K562 (cell line): ENCODE data around the gene XPC. TPM values are rescaled to one million over a fixed set of nuclear protein-coding genes. Genes with fewer than 3 reads are reported as not detected.
A peak's percentile ranks its signal among the peaks of the same experiment; 100 is the strongest.

ENCODE experiments used
- ATAC-seq: fragments of 200-7000 bp; cut with Tn5 transposase; 3 replicates; pipeline ENCODE4 v1.9.1; 2020; ENCODE audit warnings: moderate library complexity
- BruUV-seq: library from RNA; stranded (reverse); fragments of 400-500 nt; replicated peaks from 2 replicates; lab custom pipeline; 2021; lab: Mats Ljungman, UMichigan
- CTCF ChIA-PET: fragments of 300-600 bp; formaldehyde crosslinking; extraction: SDS; loops from one replicate; lab custom pipeline; 2021; ENCODE audit warnings: low intra/inter-chr PET ratio; lab: Yijun Ruan, JAX
- POLR2A ChIA-PET: fragments of 300-600, 350-650 bp; sonication (Branson Sonifier 250); formaldehyde crosslinking; extraction: SDS; loops from one replicate; lab custom pipeline; 2021; ENCODE audit warnings: antibody characterized with exemption, inconsistent platforms; lab: Yijun Ruan, JAX
- DNase-seq, 4 experiments: peaks; one replicate each; pipeline versions ENCODE4 v3.0.0 to v3.0.0-alpha.2; 2011 to 2018; ENCODE audit warnings: low spot score in 3 of 4, mixed read lengths in 3 of 4; ENCODE audit errors: extremely low read depth in 1 of 4
- FAIRE-seq: peaks from 2 replicates; lab custom pipeline; 2011; peaks lifted over from hg19 to GRCh38; lab: Jason Lieb, UNC
- H2AFZ ChIP-seq: 2 replicates; pipeline ENCODE4 v1.6.0; 2011; ENCODE audit warnings: low read depth, low read length, control low read depth, inconsistent platforms
- H3K27ac ChIP-seq: fragments of 200-600 bp; 3 replicates; pipeline ENCODE4 v1.8.0; 2011; ENCODE audit warnings: low read depth, mild to moderate bottlenecking, control low read depth, inconsistent platforms, low read length, moderate library complexity, mixed read lengths; ENCODE audit errors: extremely low read depth
- H3K27me3 ChIP-seq, 2 experiments: fragments of 300-600 bp in 1 of 2; 2 replicates in 1 of 2; 3 replicates in 1 of 2; pipeline versions ENCODE4 v1.6.0 to v1.8.0; 2011; ENCODE audit warnings: inconsistent platforms in 2 of 2, low read length in 2 of 2, mild to moderate bottlenecking in 1 of 2, mixed read lengths in 1 of 2, moderate library complexity in 1 of 2; ENCODE audit not compliant: control insufficient read depth in 2 of 2, insufficient read depth in 2 of 2
- H3K36me3 ChIP-seq: fragments of 300-600 bp; 3 replicates; pipeline ENCODE4 v1.8.0; 2011; ENCODE audit warnings: mild to moderate bottlenecking, low read length, inconsistent platforms; ENCODE audit not compliant: control insufficient read depth, insufficient read depth
- H3K4me1 ChIP-seq, 2 experiments: fragments of 200-600 bp in 1 of 2; replicated peaks in 1 of 2; 2 replicates in 1 of 2; 3 replicates in 1 of 2; pipeline versions ENCODE4 v1.5.1 to v1.8.0; 2011; ENCODE audit warnings: inconsistent platforms in 2 of 2, low read length in 2 of 2, mild to moderate bottlenecking in 1 of 2, mixed read lengths in 1 of 2, moderate library complexity in 1 of 2; ENCODE audit not compliant: control insufficient read depth in 2 of 2, insufficient read depth in 2 of 2
- H3K4me2 ChIP-seq: 2 replicates; pipeline ENCODE4 v1.6.1; 2011; ENCODE audit warnings: low read length, control low read depth, inconsistent platforms, mixed read lengths; ENCODE audit not compliant: insufficient read depth
- H3K4me3 ChIP-seq: fragments of 200-600 bp; sonication (generic), shearing (Covaris generic); 2 replicates; pipeline ENCODE4 v1.5.1; 2016; ENCODE audit warnings: control low read depth, inconsistent platforms
- H3K79me2 ChIP-seq: fragments of 200-600 bp; 3 replicates; pipeline ENCODE4 v1.8.0; 2011; ENCODE audit warnings: low read length, inconsistent platforms; ENCODE audit not compliant: control insufficient read depth, insufficient read depth
- H3K9ac ChIP-seq, 2 experiments: 2 replicates each; pipeline versions ENCODE4 v1.6.0 to v1.6.1; 2011; ENCODE audit warnings: low read depth in 2 of 2, low read length in 2 of 2, control low read depth in 1 of 2, inconsistent platforms in 1 of 2, mild to moderate bottlenecking in 1 of 2, mixed read lengths in 1 of 2; ENCODE audit not compliant: insufficient read depth in 1 of 2
- H3K9me1 ChIP-seq: one replicate; pipeline ENCODE4 v1.6.0; 2011; ENCODE audit warnings: inconsistent platforms, mild to moderate bottlenecking, low read length, moderate library complexity; ENCODE audit not compliant: control insufficient read depth, insufficient read depth
- H3K9me3 ChIP-seq: replicated peaks from 2 replicates; pipeline ENCODE4 v1.5.1; 2011; ENCODE audit warnings: low read depth, low read length, inconsistent platforms; ENCODE audit not compliant: control insufficient read depth, insufficient read depth
- H4K20me1 ChIP-seq: replicated peaks from 2 replicates; pipeline ENCODE4 v1.6.1; 2011; ENCODE audit warnings: low read length, inconsistent platforms, mixed read lengths; ENCODE audit not compliant: control insufficient read depth, insufficient read depth
- CAMTA2 ChIP-seq: fragments of 250-450 bp; sonication (Bioruptor Pico); conservative IDR thresholded peaks from 2 replicates; pipeline ENCODE4 v1.5.1; 2022
- FOXP1 ChIP-seq: sonication (generic); formaldehyde crosslinking; IDR thresholded peaks from 2 replicates; pipeline ENCODE4 v1.8.0; 2022; ENCODE audit warnings: mild to moderate bottlenecking, missing genetic modification reagents
- HEY1 ChIP-seq: fragments of 250-450 bp; sonication (Bioruptor Pico); IDR thresholded peaks from 2 replicates; pipeline ENCODE4 v1.5.0; 2020; ENCODE audit warnings: mild to moderate bottlenecking, moderate library complexity, borderline replicate concordance
- NRF1 ChIP-seq, 2 experiments: fragments of 450-650 bp; IDR thresholded peaks in 1 of 2; conservative IDR thresholded peaks in 1 of 2; 2 replicates each; pipeline ENCODE4 v1.6.1; 2014; ENCODE audit warnings: mild to moderate bottlenecking in 2 of 2
- RBFOX2 ChIP-seq: fragments of 200-400 bp; formaldehyde crosslinking; IDR thresholded peaks from 2 replicates; pipeline ENCODE4 v1.6.1; 2017; ENCODE audit warnings: low read depth, mild to moderate bottlenecking, low read length, moderate library complexity
- ZNF274 ChIP-seq: IDR thresholded peaks from 2 replicates; pipeline ENCODE4 v1.6.1; 2011; ENCODE audit warnings: low read depth, mild to moderate bottlenecking, low read length, moderate library complexity, borderline replicate concordance
- WGBS: fragments of 100-300 bp; shearing (Covaris generic); methylation state at CpG from one replicate; pipeline ENCODE4 v1.1.6; 2016; ENCODE audit warnings: low coverage, mixed read lengths; ENCODE audit not compliant: insufficient coverage; ENCODE audit errors: missing lambda C conversion rate; 5-methylcytosine and 5-hydroxymethylcytosine counted together
- in situ Hi-C: fragments of 300-500 bp; cut with MboI; formaldehyde crosslinking; loops from 4 replicates; pipeline ENCODE4 v1.15.0; 2018; ENCODE audit warnings: inconsistent platforms, mixed read lengths
- intact Hi-C: fragments of 100-400 bp; cut with micrococcal nuclease; formaldehyde crosslinking; loops from 2 replicates; pipeline ENCODE4 v1.14.2; 2022
- polyA plus RNA-seq, 8 experiments: library from polyadenylated mRNA; depleted of rRNA in 4 of 8; stranded (reverse) in 5 of 8; unstranded in 3 of 8; fragments of >200 nt; fragmentation: Nextera tagmentation in 2 of 8; fragmentation: Illumina TruSeq in 1 of 8; extraction: Ambion mirVana in 2 of 8; extraction: Trizol in 1 of 8; gene quantifications; 2 replicates each; pipeline versions ENCODE4 v1.2.1 to v1.2.3, GENCODE V29; 2011 to 2014; ENCODE audit warnings: inconsistent platforms in 1 of 8, missing spikeins in 1 of 8
- total RNA-seq, 7 experiments: library from RNA; depleted of rRNA in 6 of 7; stranded (reverse); fragments of >200 nt in 6 of 7; fragmentation: Illumina TruSeq in 2 of 7; extraction: Trizol in 2 of 7; gene quantifications; 2 replicates each; pipeline versions ENCODE4 v1.2.1 to v1.2.3, GENCODE V29; 2011 to 2021; ENCODE audit warnings: low replicate concordance in 1 of 7
- TF ChIP-seq, protein P1 (sequence below): sonication (generic); formaldehyde crosslinking; IDR thresholded peaks from 2 replicates; pipeline ENCODE4 v1.8.1; 2023; ENCODE audit warnings: mild to moderate bottlenecking, missing genetic modification reagents
- TF ChIP-seq, protein P2 (sequence below): fragments of 150-350 bp; conservative IDR thresholded peaks from 2 replicates; pipeline ENCODE4 v1.6.1; 2014; ENCODE audit warnings: low read length

XPC gene
- total and polyA plus RNA-seq, 9 of the 15 experiments (the other 6 are each of a cell fraction or from before 2014, with no cell fraction given): 3.8 to 54.7 (median 41.3) TPM

DNA sequence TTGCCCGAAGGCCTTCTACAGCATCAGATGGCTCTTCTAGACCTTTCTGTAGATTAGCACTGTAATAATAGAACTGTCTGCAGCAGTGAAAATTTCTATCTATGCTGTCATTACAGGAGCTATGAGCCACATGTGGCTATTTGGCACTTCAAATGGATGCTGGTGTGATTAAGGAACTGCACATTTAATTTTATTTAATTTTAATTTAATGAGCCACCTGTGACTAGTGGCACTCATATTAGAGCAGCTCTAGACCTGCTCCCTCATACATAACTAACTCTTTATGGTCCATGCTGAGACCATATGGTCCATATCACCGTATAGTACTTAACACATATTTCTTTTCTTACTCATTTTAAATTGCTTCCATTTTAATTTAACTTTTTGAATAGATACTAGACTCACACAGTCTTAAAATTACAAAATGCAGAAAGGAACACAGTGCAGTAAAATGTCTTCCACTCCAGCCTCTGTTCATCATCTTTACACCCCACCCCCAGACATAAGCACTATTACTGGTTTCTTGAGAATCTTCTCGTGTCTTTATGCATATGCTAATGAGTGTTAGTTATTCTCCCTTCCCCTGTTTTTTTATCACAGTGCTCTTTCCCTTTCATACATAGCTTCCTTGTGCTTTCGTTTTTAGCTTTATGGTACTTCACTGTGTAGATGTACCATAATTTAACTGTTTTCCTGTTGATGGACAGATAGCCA is 9.8 kb upstream of the XPC start:
- no peak for FAIRE-seq
- no peak overlapping the region for H3K4me3 ChIP-seq
- H3K27me3 ChIP-seq: no peaks in the 10 kb centered on the region
- no peaks in the 10 kb centered on the region for H3K4me1 ChIP-seq
- no peak for TF ChIP-seq CAMTA2 (CRISPR knock-in tag)
- 0 out of 2 replicates have a peak, but pooled peaks have one; percentile 13 for TF ChIP-seq RBFOX2
- WGBS: 60% methylated on average over 4 of the region's 4 CpGs
- intact Hi-C loops: no loop called here
- H3K9me3 ChIP-seq: no peaks in the 10 kb centered on the region
- H3K4me2 ChIP-seq: no peak overlapping the region
- BruUV-seq: no TSS peak
- no peaks in the 10 kb centered on the region for H4K20me1 ChIP-seq
- in situ Hi-C loops: no loop called here
- no peak overlapping the region for H2AFZ ChIP-seq
- POLR2A ChIA-PET: interaction anchor here (0.7 to 4.2 kb wide), 3 partner anchors 9 to 404 kb away, joined by 3 to 19 read pairs (median 5); partner anchors contain the start of genes LSM3 and XPC
- peaks cover 57% of the 10 kb centered on the region for H3K36me3 ChIP-seq
- no peak overlapping the region for H3K9ac ChIP-seq
- H3K27ac ChIP-seq: no peak overlapping the region
- ATAC-seq: peak; percentile 37; the same call in 1 of the 3 replicates
- no peaks in the 10 kb centered on the region for H3K9me1 ChIP-seq
- peaks cover 68% of the 10 kb centered on the region for H3K79me2 ChIP-seq
- DNase-seq: no peak
- CTCF ChIA-PET: no interaction called here

DNA sequence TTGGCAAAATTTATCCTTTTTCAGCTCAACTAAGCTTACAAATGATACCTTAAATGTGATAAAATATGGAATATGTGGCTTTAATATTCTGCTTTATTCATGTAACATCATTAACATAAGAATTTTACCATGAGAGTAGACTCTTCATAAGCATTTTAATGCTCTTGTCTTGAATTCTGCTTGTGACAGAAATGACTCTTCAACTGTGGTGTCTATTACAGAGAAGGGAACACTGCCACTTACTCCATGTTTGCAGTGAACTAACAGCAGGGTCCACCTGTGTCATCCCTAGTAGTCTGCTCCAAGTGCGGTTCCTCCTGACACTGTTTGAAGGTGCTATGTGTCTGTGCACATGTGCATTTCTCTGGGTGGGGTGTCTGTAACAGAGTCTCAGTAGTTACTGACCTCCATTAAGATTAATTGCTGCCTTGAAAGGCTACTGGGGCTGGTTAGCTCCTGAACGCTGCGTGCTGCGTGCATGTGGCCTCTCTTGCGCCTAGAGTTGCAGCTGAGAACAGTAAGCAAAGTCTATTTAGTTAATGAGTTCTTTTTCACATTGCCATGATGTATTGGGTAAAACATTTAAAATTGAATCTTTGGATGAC is 8.6 kb upstream of the XPC start:
- in situ Hi-C loops: no loop called here
- Histone ChIP-seq H3K79me2 (peaks cover 73% of the 10 kb centered on the region), H3K4me1 (peaks cover 0 to 7% of the 10 kb centered on the region in 2 experiments; a peak in 1 of 5 replicates), H2AFZ (no peak overlapping the region), H3K27me3 (no peaks in the 10 kb centered on the region), H3K4me2 (no peak overlapping the region), H3K27ac (no peak overlapping the region), H3K9me3 (no peaks in the 10 kb centered on the region), H3K9ac (no peak overlapping the region), H3K4me3 (no peak overlapping the region), H3K9me1 (no peaks in the 10 kb centered on the region), H4K20me1 (no peaks in the 10 kb centered on the region), H3K36me3 (peaks cover 70% of the 10 kb centered on the region)
- DNase-seq (no peak), FAIRE-seq (no peak), ATAC-seq (peak; percentile 56)
- ChIA-PET POLR2A (interaction anchor here (0.6 to 1.1 kb wide), 3 partner anchors 10 to 877 kb away, joined by 3 to 4 read pairs (median 3); no protein-coding TSS in a partner anchor), CTCF (no interaction called here)
- intact Hi-C loops: no loop called here
- no TSS peak for BruUV-seq
- WGBS: 92% methylated on average over 5 of the region's 5 CpGs
- no peak for TF ChIP-seq HEY1
- TF ChIP-seq, protein P1, sequence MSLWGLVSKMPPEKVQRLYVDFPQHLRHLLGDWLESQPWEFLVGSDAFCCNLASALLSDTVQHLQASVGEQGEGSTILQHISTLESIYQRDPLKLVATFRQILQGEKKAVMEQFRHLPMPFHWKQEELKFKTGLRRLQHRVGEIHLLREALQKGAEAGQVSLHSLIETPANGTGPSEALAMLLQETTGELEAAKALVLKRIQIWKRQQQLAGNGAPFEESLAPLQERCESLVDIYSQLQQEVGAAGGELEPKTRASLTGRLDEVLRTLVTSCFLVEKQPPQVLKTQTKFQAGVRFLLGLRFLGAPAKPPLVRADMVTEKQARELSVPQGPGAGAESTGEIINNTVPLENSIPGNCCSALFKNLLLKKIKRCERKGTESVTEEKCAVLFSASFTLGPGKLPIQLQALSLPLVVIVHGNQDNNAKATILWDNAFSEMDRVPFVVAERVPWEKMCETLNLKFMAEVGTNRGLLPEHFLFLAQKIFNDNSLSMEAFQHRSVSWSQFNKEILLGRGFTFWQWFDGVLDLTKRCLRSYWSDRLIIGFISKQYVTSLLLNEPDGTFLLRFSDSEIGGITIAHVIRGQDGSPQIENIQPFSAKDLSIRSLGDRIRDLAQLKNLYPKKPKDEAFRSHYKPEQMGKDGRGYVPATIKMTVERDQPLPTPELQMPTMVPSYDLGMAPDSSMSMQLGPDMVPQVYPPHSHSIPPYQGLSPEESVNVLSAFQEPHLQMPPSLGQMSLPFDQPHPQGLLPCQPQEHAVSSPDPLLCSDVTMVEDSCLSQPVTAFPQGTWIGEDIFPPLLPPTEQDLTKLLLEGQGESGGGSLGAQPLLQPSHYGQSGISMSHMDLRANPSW (CRISPR knock-in tag): no peak
- no peak for TF ChIP-seq NRF1 (conservative IDR thresholded peaks at IDR 0.05 in 1 of 2, IDR thresholded peaks at IDR 0.05 in 1 of 2)
- no peak for TF ChIP-seq FOXP1 (CRISPR knock-in tag)
- no peak for TF ChIP-seq ZNF274
- TF ChIP-seq, protein P2, sequence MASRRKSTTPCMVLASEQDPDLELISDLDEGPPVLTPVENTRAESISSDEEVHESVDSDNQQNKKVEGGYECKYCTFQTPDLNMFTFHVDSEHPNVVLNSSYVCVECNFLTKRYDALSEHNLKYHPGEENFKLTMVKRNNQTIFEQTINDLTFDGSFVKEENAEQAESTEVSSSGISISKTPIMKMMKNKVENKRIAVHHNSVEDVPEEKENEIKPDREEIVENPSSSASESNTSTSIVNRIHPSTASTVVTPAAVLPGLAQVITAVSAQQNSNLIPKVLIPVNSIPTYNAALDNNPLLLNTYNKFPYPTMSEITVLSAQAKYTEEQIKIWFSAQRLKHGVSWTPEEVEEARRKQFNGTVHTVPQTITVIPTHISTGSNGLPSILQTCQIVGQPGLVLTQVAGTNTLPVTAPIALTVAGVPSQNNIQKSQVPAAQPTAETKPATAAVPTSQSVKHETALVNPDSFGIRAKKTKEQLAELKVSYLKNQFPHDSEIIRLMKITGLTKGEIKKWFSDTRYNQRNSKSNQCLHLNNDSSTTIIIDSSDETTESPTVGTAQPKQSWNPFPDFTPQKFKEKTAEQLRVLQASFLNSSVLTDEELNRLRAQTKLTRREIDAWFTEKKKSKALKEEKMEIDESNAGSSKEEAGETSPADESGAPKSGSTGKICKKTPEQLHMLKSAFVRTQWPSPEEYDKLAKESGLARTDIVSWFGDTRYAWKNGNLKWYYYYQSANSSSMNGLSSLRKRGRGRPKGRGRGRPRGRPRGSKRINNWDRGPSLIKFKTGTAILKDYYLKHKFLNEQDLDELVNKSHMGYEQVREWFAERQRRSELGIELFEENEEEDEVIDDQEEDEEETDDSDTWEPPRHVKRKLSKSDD: no peak
